GM18858 (cell line): ENCODE measurements around the gene TFAP2D.

Experiments used
- ATAC-seq: cut with Tn5 transposase; IDR thresholded peaks from one replicate; pipeline ENCODE4 v1.9.1; 2021; ENCODE audit not compliant: unreplicated experiment

Gene TFAP2D

GRCh38 chr6:50818020-50818419 is 104.7 kb downstream of the TFAP2D start:
- ATAC-seq, result no peak

GRCh38 chr6:50818673-50819072 is 105.3 kb downstream of the TFAP2D start, which contains the start of gene TFAP2B:
TSS of gene TFAP2B (plus strand) at chr6:50818871. CDS start at chr6:50818892, 21 bp downstream.
- no peak for ATAC-seq

- ATAC-seq, result no peak
Measured at GRCh38 chr6:50819466-50819903, 106.2 kb downstream of the TFAP2D start.

- ATAC-seq, result no peak
Measured at GRCh38 chr6:50819904-50820868, 106.9 kb downstream of the TFAP2D start.

GRCh38 chr6:50820869-50821264 is 107.5 kb downstream of the TFAP2D start:
- no peak for ATAC-seq

- ATAC-seq, result no peak
Measured at GRCh38 chr6:50821441-50822077, 108.2 kb downstream of the TFAP2D start.

- ATAC-seq, result no peak
Measured at GRCh38 chr6:50822078-50822476, 108.8 kb downstream of the TFAP2D start.
